T47D (cell line): ENCODE results near the gene HDGF.

Experiments used
- DNase-seq, 2 experiments: peaks; one replicate each; pipeline versions ENCODE4 v3.0.0 to v3.0.0-alpha.2; 2011 to 2012; ENCODE audit warnings: low read depth in 1 of 2, low spot score in 1 of 2
- JUND ChIP-seq: IDR thresholded peaks from 2 replicates; pipeline ENCODE4 v1.6.1; 2012; ENCODE audit warnings: low read depth
- in situ Hi-C: cut with HindIII; loops from 2 replicates; pipeline ENCODE4 v1.10.0; 2016; ENCODE audit warnings: low sequenced_read_pairs, low pct_unique_long_range_greater_than_20kb

HDGF gene

DNA sequence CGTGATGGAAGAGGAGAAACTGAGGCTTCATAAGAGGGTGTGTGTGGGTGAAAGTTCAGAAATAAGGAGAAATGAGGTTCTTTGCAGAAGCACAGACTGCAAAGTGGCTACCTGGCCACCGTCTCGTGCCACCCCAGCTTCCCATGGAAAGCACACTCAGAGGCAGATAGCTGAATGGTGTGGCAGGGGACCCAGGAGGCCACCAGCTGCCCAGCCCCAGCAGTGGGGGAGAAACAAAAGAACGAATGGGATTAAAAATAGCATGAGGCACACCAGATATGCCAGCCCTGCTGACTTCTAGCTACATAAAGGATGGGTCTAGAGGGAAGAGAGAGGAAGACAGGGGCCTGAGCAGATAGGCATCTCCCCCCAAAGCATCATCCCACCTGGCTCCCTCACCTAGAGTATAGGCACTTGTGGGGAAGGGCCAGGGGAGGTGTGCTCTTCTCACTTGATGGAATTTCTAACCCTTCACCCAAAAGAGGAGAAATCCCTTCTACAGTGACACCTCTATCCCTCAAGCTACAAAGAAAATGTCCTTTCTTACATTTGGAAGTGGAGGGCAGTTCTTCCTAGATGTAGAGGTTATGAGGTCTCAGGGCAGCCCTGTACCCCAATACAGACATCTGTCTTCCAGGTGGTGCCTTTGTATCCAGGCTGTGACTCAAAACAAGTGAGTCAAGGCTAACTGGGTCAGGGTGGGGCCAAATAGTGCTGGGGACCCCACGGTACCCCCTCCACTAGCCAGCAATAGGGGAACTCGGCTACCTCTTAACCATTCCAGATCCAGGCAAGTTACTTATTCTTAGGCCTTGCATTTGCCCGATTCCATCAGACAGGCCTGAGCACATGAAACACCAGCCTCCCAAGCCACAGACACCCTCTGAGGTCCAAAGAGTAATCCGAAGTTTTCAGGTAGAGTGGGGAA is 3.5 kb downstream of the HDGF start:
- TF ChIP-seq JUND, result no peak
- no peak for DNase-seq
- in situ Hi-C loops, result no loop called here

GRCh38 chr1:156746728-156747631 is 4.5 kb downstream of the HDGF start:
- in situ Hi-C loops, result no loop called here
- DNase-seq, result peak; percentile 82 to 94
- peak; percentile 62; the same call in 1 of the 2 replicates for TF ChIP-seq JUND

DNA sequence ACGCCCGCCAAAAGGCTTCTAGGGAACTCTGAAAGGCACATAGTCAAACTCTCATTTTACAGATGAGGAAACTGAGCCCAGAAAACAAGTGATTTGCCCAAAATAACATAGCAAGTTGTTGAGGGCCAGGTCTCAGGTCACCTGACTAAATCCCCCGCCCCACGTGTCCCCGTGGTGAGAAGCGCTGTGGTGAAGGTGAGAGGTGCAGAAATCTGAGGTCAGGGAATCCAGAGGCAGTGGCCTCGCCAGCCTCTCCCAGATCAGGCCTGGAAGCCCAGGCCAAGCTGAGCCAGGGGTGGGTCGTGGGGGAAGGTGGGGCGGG is 5.1 kb downstream of the HDGF start:
- in situ Hi-C loops, result no loop called here
- TF ChIP-seq JUND, result no peak
- no peak for DNase-seq

DNA sequence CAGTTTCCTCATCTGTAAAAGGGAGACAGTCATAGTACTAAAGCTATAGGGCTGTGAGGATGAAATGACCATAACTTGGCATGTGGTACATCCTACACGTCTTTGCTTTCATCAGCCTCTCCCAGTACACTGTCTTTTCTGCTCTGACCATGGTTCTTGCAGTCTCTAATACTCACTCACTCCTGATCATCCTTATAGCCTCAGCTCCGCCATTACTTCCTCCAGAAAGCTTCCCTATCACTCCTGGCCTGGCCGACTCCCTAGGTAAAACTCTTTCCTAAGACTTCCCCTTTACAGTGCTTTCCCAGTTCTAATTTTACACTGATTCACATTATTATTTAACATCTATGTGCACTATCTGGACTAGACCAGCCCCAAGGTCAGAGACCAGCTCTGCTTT is 5.6 kb downstream of the HDGF start:
- no peak for DNase-seq
- in situ Hi-C loops, result no loop called here
- no peak for TF ChIP-seq JUND

DNA sequence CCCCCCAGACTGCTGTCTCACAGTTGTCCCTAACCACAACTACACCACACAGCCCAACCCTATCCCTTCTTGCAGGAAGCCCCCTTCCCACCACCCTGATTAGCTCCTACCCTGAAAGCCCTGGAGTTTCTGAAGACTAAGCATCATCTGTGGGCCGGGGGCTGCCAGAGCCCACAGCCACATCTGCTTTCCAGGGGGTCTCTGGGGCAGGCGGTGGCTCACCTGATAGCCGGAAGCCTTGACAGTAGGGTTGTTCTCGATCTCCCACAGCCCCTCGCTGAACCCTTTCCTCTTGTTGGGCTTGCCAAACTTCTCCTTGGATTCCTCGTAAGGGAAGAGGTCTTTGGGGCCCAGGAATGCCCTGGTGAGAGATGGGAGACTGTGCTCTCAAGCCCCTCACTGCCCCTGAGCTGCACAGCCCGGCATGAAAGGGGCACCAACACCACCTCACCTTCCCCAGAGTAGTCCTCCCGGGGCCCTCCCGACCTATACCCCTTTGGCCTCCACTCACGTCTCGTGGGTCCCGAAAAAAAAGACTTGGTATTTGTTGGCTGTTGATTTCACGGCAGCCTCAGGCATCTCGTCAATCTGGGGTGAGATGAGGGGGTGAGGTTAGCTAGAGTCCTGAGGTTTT is 6.6 kb downstream of the HDGF start:
- no peak for TF ChIP-seq JUND
- in situ Hi-C loops, result no loop called here
- DNase-seq, result no peak

- no peak for TF ChIP-seq JUND
- in situ Hi-C loops, result no loop called here
- DNase-seq, result no peak
Observed at GRCh38 chr1:156744344-156744743, 7.1 kb downstream of the HDGF start.

- in situ Hi-C loops, result no loop called here
- no peak for TF ChIP-seq JUND
Observed at GRCh38 chr1:156743367-156744302, 7.8 kb downstream of the HDGF start.

GRCh38 chr1:156742801-156743200 is 8.7 kb downstream of the HDGF start:
- DNase-seq, result no peak
- no peak for TF ChIP-seq JUND
- in situ Hi-C loops, result no loop called here

More at GRCh38 chr1:156743367-156744302, 7.8 kb downstream of the HDGF start:
- DNase-seq, result no peak

DNA sequence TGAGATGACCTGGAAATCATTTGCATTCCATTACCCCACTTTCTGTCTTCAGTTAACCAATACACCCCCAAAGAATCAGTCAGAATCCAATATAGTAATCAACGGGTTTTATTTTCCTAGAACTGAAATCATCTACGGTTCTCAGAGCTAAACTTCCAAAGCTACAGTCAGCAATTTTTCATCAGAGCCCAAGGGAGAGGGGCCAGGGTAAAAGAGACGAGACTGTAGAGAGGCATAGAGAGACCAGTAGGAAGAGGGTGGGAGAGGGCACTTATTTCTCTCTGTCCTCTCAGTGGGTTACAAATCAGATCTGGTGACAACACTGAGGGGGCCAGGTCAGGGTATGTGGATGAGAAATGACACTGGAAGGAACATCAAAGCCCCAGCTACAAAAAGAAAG is 9.5 kb downstream of the HDGF start:
- no peak for DNase-seq
- TF ChIP-seq JUND, result no peak
- in situ Hi-C loops, result no loop called here

GRCh38 chr1:156741481-156741983 is 9.9 kb downstream of the HDGF start:
- TF ChIP-seq JUND, result no peak
- DNase-seq, result no peak
- in situ Hi-C loops, result no loop called here

GRCh38 chr1:156740741-156741480 is 10.6 kb downstream of the HDGF start, which contains the start of gene MRPL24:
MRPL24 (minus strand) TSS chr1:156741088; CDS start chr1:156738704, 2,384 bp downstream.
- in situ Hi-C loops, result no loop called here

More at GRCh38 chr1:156740741-156741480, 10.6 kb downstream of the HDGF start, which contains the start of gene MRPL24:
- no peak for TF ChIP-seq JUND
- DNase-seq, result peak; percentile 89 to 100
